ENCODE measurements around the gene RCAN1. TPM values are rescaled to one million over a fixed set of nuclear protein-coding genes. Genes with fewer than 3 reads are reported as not detected.

Gene RCAN1
- total and polyA plus RNA-seq, 11 donors, result 33.7 to 102 (median 57.6) TPM

GRCh38 chr21:34554227-34554626 is 60.7 kb downstream of the RCAN1 start:
- DNase-seq, result no peak
- no peak overlapping the region for H3K4me3 ChIP-seq
- 96 to 99% (median 98%) methylated on average over 4 of the region's 4 CpGs for WGBS, 4 donors
- H3K27me3 ChIP-seq, result no peaks in the 10 kb centered on the region
- no peak for ATAC-seq
- H3K27ac ChIP-seq, result no peak overlapping the region
- intact Hi-C loops (cut with DNase I), result no loop called here
- H3K4me1 ChIP-seq, result peaks cover 0 to 26% (median 15%) of the 10 kb centered on the region in 12 donors
- no peak for TF ChIP-seq POLR2A (IDR thresholded peaks at IDR 0.05)
- TF ChIP-seq, protein P1, sequence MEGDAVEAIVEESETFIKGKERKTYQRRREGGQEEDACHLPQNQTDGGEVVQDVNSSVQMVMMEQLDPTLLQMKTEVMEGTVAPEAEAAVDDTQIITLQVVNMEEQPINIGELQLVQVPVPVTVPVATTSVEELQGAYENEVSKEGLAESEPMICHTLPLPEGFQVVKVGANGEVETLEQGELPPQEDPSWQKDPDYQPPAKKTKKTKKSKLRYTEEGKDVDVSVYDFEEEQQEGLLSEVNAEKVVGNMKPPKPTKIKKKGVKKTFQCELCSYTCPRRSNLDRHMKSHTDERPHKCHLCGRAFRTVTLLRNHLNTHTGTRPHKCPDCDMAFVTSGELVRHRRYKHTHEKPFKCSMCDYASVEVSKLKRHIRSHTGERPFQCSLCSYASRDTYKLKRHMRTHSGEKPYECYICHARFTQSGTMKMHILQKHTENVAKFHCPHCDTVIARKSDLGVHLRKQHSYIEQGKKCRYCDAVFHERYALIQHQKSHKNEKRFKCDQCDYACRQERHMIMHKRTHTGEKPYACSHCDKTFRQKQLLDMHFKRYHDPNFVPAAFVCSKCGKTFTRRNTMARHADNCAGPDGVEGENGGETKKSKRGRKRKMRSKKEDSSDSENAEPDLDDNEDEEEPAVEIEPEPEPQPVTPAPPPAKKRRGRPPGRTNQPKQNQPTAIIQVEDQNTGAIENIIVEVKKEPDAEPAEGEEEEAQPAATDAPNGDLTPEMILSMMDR (IDR thresholded peaks at IDR 0.05), result no peak
- no peaks in the 10 kb centered on the region for H3K36me3 ChIP-seq
- no peaks in the 10 kb centered on the region for H3K9me3 ChIP-seq

DNA sequence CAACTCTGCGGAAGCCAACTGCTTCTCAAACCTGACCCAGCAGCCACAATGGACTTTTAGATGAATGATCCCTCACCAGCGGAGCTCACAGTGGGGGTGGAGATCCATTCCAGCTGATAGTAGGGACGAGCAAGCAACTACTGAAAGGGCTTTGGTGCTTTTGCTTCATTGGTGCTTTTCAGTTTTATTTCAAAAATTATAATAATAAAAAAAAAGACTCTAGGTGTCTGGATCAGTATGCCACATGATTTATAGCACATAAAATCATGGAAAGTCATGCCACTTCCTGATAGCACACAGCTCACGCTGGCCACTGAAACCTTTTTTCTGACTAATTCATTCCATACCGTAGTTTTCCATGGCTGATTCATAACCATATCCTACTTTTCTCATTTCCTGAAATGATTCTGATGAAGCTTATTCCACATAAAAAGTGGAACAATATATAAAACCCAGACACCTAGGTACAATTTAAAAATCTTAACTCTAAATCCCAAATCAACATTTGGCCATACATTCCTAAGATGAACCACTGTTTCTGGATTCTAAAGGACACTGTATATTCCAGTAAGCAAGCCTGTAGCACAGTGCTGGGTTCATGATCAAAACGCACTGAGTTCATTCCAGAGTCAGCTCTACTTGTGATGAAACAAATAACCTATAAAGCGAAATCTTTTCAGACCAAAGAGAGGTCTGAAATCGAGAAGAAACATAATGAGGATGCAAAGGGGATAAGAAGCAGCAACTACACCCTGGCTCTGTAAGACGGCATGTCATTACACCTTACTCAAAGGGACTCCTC is 61.6 kb downstream of the RCAN1 start:
- Histone ChIP-seq H3K27me3 (no peaks in the 10 kb centered on the region), H3K4me1 (peaks cover 0 to 24% (median 12%) of the 10 kb centered on the region in 12 donors), H3K9me3 (no peaks in the 10 kb centered on the region), H3K4me3 (no peak overlapping the region), H3K36me3 (no peaks in the 10 kb centered on the region), H3K27ac (peak overlapping the region in 3 of 12 donors; percentile 17 to 41 (median 28))
- DNase-seq, result no peak
- ATAC-seq, result no peak
- intact Hi-C loops (cut with DNase I), result no loop called here
- 77 to 86% (median 80%) methylated on average over 9 of the region's 9 CpGs for WGBS, 4 donors
- no peak for TF ChIP-seq POLR2A (IDR thresholded peaks at IDR 0.05)
- TF ChIP-seq, protein P1 (IDR thresholded peaks at IDR 0.05), result no peak

- no peak for TF ChIP-seq POLR2A (IDR thresholded peaks at IDR 0.05)
- TF ChIP-seq, protein P1 (IDR thresholded peaks at IDR 0.05), result no peak
- H3K4me3 ChIP-seq, result no peak overlapping the region
- ATAC-seq (no peak), DNase-seq (no peak)
- H3K27me3 ChIP-seq, result no peaks in the 10 kb centered on the region
- H3K36me3 ChIP-seq, result no peaks in the 10 kb centered on the region
- H3K9me3 ChIP-seq, result no peaks in the 10 kb centered on the region
- WGBS, 4 donors, result 82 to 87% (median 85%) methylated on average over 7 of the region's 7 CpGs
- peak overlapping the region in 3 of 12 donors; percentile 17 to 41 (median 28) for H3K27ac ChIP-seq
- intact Hi-C loops (cut with DNase I), result no loop called here
- H3K4me1 ChIP-seq, result peaks cover 0 to 30% (median 11%) of the 10 kb centered on the region in 12 donors
Measured at GRCh38 chr21:34552360-34553098, 62.4 kb downstream of the RCAN1 start.

DNA sequence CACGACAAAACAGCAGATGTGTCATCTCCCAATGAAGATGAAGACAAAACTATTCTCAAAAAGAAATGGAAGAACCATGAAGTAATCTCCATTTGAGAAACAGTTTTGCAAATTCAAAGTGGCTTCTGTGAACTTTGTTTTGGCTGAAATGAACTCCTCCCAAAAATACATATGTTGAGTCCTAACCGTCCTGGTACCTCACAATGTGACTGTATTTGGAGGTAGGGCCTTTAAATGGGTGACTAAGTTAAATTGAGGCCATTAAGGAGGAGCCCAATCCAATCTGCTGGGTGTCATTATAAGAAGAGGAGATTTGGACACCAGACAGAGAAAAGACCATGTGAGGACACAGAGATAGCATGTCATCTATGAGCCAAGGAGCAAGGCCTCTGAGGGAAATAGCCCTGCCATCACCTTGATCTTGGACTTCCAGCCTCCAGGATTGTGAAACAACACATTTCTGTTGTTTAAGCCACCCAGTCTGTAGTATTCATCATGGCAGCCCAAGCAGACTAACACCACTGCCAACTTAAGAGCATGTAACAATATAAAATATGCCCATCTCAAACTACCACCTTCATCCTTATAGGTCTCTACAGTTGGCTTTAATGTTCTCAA is 64.6 kb downstream of the RCAN1 start:
- no peak overlapping the region for H3K4me3 ChIP-seq
- no peaks in the 10 kb centered on the region for H3K9me3 ChIP-seq
- ATAC-seq, result no peak
- intact Hi-C loops (cut with DNase I), result no loop called here
- H3K36me3 ChIP-seq, result no peaks in the 10 kb centered on the region
- H3K27ac ChIP-seq, result no peak overlapping the region
- no peak for TF ChIP-seq POLR2A (IDR thresholded peaks at IDR 0.05)
- H3K27me3 ChIP-seq, result no peaks in the 10 kb centered on the region
- 71 to 96% (median 88%) methylated on average over 2 of the region's 2 CpGs for WGBS, 4 donors
- no peak for DNase-seq
- H3K4me1 ChIP-seq, result peaks cover 0 to 53% (median 29%) of the 10 kb centered on the region in 12 donors
